CD4-positive, alpha-beta T cell (primary cell): ENCODE results near the gene RHBDF1. TPM values are rescaled to one million over a fixed set of nuclear protein-coding genes. Genes with fewer than 3 reads are reported as not detected.

Experiments
- ATAC-seq: fragments of 200-7000 bp; cut with Tn5 transposase; one replicate; pipeline ENCODE4 v1.10.0; 2022; ENCODE audit warnings: mild to moderate bottlenecking; ENCODE audit not compliant: poor library complexity
- CTCF ChIA-PET: fragments of 350-600 bp; sonication (Branson Sonifier 250); formaldehyde crosslinking; loops from one replicate; lab custom pipeline; 2021; ENCODE audit warnings: antibody characterized with exemption, inconsistent platforms; lab: Charles Lee
- POLR2A ChIA-PET: fragments of 350-600 bp; sonication (Branson Sonifier 250); formaldehyde crosslinking; loops from one replicate; lab custom pipeline; 2021; ENCODE audit warnings: antibody characterized with exemption, inconsistent platforms; lab: Charles Lee
- DNase-seq, 14 experiments: peaks; one replicate each; pipeline ENCODE4 v3.0.0-alpha.2; 2013 to 2020; ENCODE audit warnings: mixed read lengths in 2 of 14
- H3K27ac ChIP-seq, 2 donors: one replicate each; pipeline versions ENCODE4 v1.5.1 to v1.7.0; 2013; ENCODE audit warnings: low read length in 2 of 2, low read depth in 1 of 2, mild to moderate bottlenecking in 1 of 2
- H3K27me3 ChIP-seq, 2 experiments: 1 replicate in 1 of 2; 2 replicates in 1 of 2; pipeline versions ENCODE4 v1.6.1 to v1.7.0; 2013; ENCODE audit warnings: low read length in 2 of 2, control low read depth in 1 of 2, mild to moderate bottlenecking in 1 of 2, moderate library complexity in 1 of 2; ENCODE audit not compliant: insufficient read depth in 2 of 2, control insufficient read depth in 1 of 2
- H3K36me3 ChIP-seq: one replicate; pipeline ENCODE4 v1.6.1; 2013; ENCODE audit warnings: low read length, control low read depth; ENCODE audit not compliant: insufficient read depth
- H3K4me1 ChIP-seq: one replicate; pipeline ENCODE4 v1.6.1; 2013; ENCODE audit warnings: low read length, control low read depth; ENCODE audit not compliant: insufficient read depth
- H3K4me3 ChIP-seq: one replicate; pipeline ENCODE4 v1.5.1; 2013; ENCODE audit warnings: mild to moderate bottlenecking, low read length, moderate library complexity
- H3K9me3 ChIP-seq, 2 experiments: 1 replicate in 1 of 2; 2 replicates in 1 of 2; pipeline versions ENCODE4 v1.6.1 to v1.7.0; 2013; ENCODE audit warnings: low read length in 2 of 2, mild to moderate bottlenecking in 2 of 2, control low read depth in 1 of 2, moderate library complexity in 1 of 2; ENCODE audit not compliant: control insufficient read depth in 1 of 2, insufficient read depth in 1 of 2
- H3K27ac Mint-ChIP-seq: one replicate; pipeline ENCODE4 v1.8.0; 2020; ENCODE audit warnings: mixed read lengths
- H3K27me3 Mint-ChIP-seq: one replicate; pipeline ENCODE4 v1.8.0; 2021; ENCODE audit warnings: mixed read lengths
- H3K36me3 Mint-ChIP-seq: one replicate; pipeline ENCODE4 v1.8.0; 2021; ENCODE audit warnings: low read depth, mixed read lengths
- H3K4me1 Mint-ChIP-seq: one replicate; pipeline ENCODE4 v1.8.0; 2021; ENCODE audit warnings: low read depth, mixed read lengths
- H3K4me3 Mint-ChIP-seq: one replicate; pipeline ENCODE4 v1.8.0; 2020; ENCODE audit warnings: mild to moderate bottlenecking, mixed read lengths
- H3K9me3 Mint-ChIP-seq: one replicate; pipeline ENCODE4 v1.8.0; 2020; ENCODE audit warnings: mixed read lengths
- CTCF ChIP-seq: fragments of 200-600 bp; IDR thresholded peaks from one replicate; pipeline ENCODE4 v1.8.0; 2022; ENCODE audit warnings: antibody characterized with exemption, mild to moderate bottlenecking
- intact Hi-C, 2 experiments: fragments of 100-400 bp; cut with DNase I in 1 of 2; cut with micrococcal nuclease in 1 of 2; formaldehyde crosslinking; loops; one replicate each; pipeline versions ENCODE4 v1.15.1 to v1.9.0; 2023 to 2025; cut with DNase I, micrococcal nuclease
- total RNA-seq, 174 experiments: library from RNA in 2 of 174; stranded (reverse) in 2 of 174; gene quantifications; one replicate each; pipeline ENCODE4 v1.2.3 and lab custom pipeline; 2021 to 2026

RHBDF1 gene
- total RNA-seq, 2 experiments from 2014 or later: 0.33 to 0.34 TPM

GRCh38 chr16:65745-66144, 6.7 kb downstream of the RHBDF1 start:
- Histone ChIP-seq H3K9me3 (no peaks in the 10 kb centered on the region), H3K36me3 (no peaks in the 10 kb centered on the region), H3K4me1 (peaks cover 6% of the 10 kb centered on the region), H3K4me3 (no peak overlapping the region), H3K27me3 (peaks cover 5 to 10% of the 10 kb centered on the region in 2 experiments), H3K27ac (no peak overlapping the region)
- TF ChIP-seq CTCF: peak; percentile 88
- ChIA-PET CTCF (interaction anchor here (0.6 to 6.3 kb wide), 16 partner anchors 8 to 296 kb away, joined by 3 to 105 read pairs (median 6); partner anchors contain the start of genes HBQ1, NPRL3, POLR3K and SNRNP25), POLR2A (interaction anchor here (0.7 to 1.5 kb wide), 3 partner anchors 13 to 41 kb away, joined by 3 to 7 read pairs (median 6); partner anchors contain the start of gene POLR3K)
- ATAC-seq (peak; percentile 99), DNase-seq (peak; percentile 71 to 88 (median 80))
- no peaks in the 10 kb centered on the region for H3K4me1 Mint-ChIP-seq
- no peaks in the 10 kb centered on the region for H3K36me3 Mint-ChIP-seq
- intact Hi-C loops: loop anchor here (1.0 kb wide), 2 partner anchors 32 to 116 kb away; no protein-coding TSS in a partner anchor
- H3K9me3 Mint-ChIP-seq: no peaks in the 10 kb centered on the region
- H3K27ac Mint-ChIP-seq: no peak overlapping the region
- H3K27me3 Mint-ChIP-seq: peaks cover 34% of the 10 kb centered on the region
- H3K4me3 Mint-ChIP-seq: no peak overlapping the region

- no peak for TF ChIP-seq CTCF
- intact Hi-C loops: loop anchor here (1.0 kb wide), 2 partner anchors 32 to 116 kb away; no protein-coding TSS in a partner anchor
- Histone ChIP-seq H3K4me1 (peaks cover 6% of the 10 kb centered on the region), H3K9me3 (no peaks in the 10 kb centered on the region), H3K36me3 (no peaks in the 10 kb centered on the region), H3K27me3 (peaks cover 3 to 5% of the 10 kb centered on the region in 2 experiments), H3K27ac (no peak overlapping the region), H3K4me3 (no peak overlapping the region)
- Mint-ChIP-seq H3K27ac (no peak overlapping the region), H3K4me1 (no peaks in the 10 kb centered on the region), H3K27me3 (peaks cover 25% of the 10 kb centered on the region), H3K36me3 (no peaks in the 10 kb centered on the region), H3K9me3 (no peaks in the 10 kb centered on the region), H3K4me3 (no peak overlapping the region)
- ATAC-seq: no peak
- no peak for DNase-seq
- CTCF ChIA-PET: interaction anchor here (1.5 to 6.3 kb wide), 4 partner anchors 10 to 116 kb away, joined by 11 to 105 read pairs (median 16); partner anchors contain the start of gene HBQ1
- POLR2A ChIA-PET: no interaction called here
Observed at GRCh38 chr16:64914-65255, 7.5 kb downstream of the RHBDF1 start.

GRCh38 chr16:63998-64913, 8.2 kb downstream of the RHBDF1 start:
- Mint-ChIP-seq H3K9me3 (no peaks in the 10 kb centered on the region), H3K27me3 (peaks cover 19% of the 10 kb centered on the region), H3K4me3 (no peak overlapping the region), H3K4me1 (no peaks in the 10 kb centered on the region), H3K27ac (no peak overlapping the region), H3K36me3 (no peaks in the 10 kb centered on the region)
- peaks cover 0 to 5% of the 10 kb centered on the region in 2 experiments for H3K27me3 ChIP-seq
- ChIA-PET POLR2A (no interaction called here), CTCF (interaction anchor here (2.3 to 6.3 kb wide), 2 partner anchors 32 to 117 kb away, joined by 16 to 105 read pairs; partner anchors contain the start of gene HBQ1)
- H3K9me3 ChIP-seq: no peaks in the 10 kb centered on the region
- no peaks in the 10 kb centered on the region for H3K36me3 ChIP-seq
- TF ChIP-seq CTCF: no peak
- peaks cover 6% of the 10 kb centered on the region for H3K4me1 ChIP-seq
- no peak for DNase-seq
- H3K4me3 ChIP-seq: no peak overlapping the region
- ATAC-seq: no peak
- intact Hi-C loops: no loop called here
- H3K27ac ChIP-seq: no peak overlapping the region
